GM18507 (cell line): ENCODE measurements around the gene PAX5.

Source experiments
- DNase-seq: peaks from one replicate; pipeline ENCODE4 v3.0.0; 2011; ENCODE audit warnings: low read depth; ENCODE audit not compliant: insufficient read length; ENCODE audit errors: extremely low spot score
- FAIRE-seq: peaks from 2 replicates; lab custom pipeline; 2011; peaks lifted over from hg19 to GRCh38; lab: Jason Lieb, UNC

Gene PAX5

DNA sequence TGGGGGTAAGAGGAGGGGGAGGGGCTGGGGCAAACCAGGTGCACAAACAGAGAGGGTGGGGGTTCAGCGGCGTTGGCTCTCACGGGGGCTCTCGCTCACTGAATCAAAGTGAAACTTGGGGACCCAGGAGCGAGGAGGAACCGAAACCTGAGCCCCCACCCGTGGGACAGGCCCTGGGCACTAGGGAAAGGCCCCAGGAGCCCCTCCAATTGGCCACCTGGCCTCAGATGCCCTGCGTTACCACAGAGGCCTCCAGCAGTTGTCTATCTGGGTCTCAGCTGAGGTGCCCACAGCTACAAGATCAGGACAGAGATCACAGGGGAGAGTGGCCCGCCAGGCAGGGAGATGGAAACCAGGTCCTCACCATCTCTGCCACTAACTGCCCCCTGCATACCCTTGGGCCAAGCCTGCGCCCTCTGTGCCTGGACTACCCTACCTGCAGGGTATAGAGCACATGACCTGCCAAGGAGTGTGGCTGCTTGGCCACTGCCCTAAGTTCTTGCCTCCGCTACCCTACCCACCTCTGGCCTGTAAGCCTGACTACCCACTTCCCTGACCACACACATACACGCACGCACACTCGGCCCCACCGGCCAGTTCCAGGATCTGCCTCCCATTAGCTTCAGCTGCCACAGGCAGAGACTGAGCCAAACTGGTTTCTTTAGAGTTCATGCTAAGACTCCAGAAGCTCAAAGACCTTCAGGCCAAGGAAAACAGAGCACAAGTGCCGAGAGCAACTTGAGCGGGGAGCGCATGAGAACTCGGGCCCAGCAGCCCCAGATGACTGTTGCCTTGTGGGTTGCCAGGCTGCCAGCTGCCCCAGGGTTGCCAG, 39.9 kb downstream of the PAX5 start:
- peak; percentile 96 for FAIRE-seq

DNA sequence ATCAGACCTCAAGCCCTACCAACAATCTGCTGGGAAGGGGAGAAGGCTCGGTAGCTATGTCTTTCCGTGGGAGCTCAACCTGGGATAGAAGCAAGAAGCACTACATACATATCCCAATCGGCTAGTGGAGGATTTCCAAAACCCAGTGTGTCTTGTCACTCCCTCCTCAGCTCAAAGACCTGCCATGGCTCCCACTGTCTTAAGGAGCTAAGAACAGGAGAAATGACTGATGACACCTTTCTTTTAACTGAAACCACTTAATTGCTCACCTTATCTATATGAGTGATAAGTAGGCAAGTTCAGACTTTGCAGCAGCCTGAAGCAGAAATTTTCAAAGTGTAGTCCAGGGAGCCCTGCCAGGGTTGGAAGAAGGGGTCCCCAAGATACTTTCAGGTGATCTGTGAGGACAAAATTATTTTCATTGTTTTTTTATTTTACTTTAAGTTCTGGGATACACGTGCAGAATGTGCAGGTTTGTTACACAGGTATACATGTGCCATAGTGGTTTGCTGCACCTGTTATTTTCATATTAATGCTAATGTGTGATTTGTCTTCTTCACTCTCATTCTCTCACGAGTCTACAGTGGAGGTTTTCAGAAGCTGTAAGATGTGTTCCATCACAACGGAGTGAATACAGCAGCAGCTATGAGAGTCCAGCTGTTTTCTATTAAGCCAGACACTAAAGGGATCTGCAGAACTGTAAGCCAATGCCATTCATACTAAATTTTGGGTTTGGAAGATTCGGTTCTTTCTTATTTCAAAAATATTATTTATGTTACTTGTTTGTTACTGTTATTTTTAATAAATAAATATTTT, 41.4 kb downstream of the PAX5 start:
- DNase-seq: no peak
- FAIRE-seq: peak; percentile 67

More for the DNA sequence above, 39.9 kb downstream of the PAX5 start:
- peak; percentile 67 for DNase-seq

DNA sequence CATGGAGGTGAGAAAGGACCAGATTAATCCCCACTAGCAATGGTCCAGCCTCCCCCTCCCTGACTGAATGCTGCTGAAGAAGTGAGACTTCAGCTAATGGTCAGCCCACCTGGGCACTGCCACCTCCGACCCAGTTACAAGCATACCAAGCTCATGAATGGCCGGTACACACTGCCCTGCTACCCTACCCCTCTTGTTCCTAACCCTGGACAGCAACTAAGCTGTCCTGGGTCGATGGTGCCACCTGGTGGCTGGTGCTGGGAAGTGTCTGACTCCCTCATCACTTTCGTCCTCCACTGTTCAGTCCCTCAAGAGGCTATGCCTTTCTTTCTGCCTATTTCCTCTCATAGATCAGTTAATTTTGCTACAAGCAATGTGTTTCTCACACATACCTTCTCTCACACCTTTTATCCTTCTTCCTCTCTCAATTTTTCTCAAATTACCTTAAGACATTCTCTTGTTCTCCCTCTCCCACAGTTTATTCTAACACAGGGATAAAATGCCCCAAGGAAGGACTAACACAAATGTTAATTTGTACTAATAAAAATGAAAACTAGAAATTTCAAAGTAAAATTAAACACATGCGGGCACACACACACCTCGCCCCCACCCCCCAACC, 42.4 kb downstream of the PAX5 start:
- DNase-seq (no peak), FAIRE-seq (peak; percentile 62)

DNA sequence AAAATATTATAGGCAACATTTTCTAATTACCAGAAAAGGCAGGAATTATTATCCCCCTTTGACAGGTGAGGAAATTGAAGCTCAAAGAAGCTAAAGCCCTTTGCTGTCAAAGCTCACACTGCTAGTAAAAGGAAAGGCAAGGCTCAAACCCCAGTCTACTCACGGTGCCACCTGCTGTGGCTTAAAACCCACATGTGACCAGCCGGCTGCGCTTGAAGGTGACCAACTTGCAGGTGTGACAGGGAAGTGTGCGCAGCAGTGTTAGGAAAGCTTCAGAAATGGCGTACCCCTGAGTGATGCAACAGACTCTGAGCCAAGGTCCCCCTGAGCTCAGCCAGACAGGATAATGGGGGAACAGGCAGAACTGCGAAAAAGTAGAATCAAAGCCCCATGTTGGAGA, 45.2 kb downstream of the PAX5 start:
- FAIRE-seq (peak; percentile 35), DNase-seq (no peak)

DNA sequence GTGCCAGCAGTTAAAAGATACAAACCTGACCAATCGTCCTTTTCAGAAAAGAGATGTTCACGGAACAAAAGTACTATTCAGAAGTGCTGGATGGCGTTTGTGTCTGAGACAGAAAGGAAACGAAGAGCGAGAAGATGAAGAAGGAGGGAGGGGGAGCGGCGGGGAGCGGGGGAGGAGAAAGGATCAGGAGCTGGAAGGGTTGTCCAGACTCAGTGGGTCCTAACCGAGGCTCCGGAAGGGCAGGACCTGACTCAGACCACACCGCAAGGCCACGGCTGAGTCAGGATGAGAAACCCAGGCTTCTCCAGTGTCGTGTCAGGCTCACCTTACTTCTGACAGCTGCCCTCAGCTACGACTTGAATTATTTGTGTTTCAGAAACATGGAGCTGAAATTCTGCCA, 46.2 kb downstream of the PAX5 start:
- FAIRE-seq (peak; percentile 72), DNase-seq (no peak)

DNA sequence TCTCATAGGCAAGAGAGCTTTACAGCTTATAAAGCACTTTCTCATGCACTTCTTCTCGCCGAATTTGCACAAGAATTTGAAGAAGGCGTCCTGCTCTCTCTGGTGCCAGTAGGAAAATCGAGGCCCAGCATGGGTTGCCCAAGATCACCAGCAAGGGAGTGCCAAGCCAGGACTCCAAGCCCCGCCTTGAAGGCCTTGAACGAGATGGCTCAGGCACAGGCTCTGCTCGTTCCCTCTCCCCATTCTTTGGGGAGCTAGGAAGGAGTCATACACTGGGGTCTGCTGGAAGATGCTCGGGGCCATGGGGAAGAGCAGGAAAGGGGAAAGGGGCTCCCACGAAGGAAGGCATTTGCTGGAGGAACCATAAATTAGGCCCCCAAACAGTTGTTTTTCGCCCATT, 46.7 kb downstream of the PAX5 start:
- no peak for FAIRE-seq
- DNase-seq: no peak

DNA sequence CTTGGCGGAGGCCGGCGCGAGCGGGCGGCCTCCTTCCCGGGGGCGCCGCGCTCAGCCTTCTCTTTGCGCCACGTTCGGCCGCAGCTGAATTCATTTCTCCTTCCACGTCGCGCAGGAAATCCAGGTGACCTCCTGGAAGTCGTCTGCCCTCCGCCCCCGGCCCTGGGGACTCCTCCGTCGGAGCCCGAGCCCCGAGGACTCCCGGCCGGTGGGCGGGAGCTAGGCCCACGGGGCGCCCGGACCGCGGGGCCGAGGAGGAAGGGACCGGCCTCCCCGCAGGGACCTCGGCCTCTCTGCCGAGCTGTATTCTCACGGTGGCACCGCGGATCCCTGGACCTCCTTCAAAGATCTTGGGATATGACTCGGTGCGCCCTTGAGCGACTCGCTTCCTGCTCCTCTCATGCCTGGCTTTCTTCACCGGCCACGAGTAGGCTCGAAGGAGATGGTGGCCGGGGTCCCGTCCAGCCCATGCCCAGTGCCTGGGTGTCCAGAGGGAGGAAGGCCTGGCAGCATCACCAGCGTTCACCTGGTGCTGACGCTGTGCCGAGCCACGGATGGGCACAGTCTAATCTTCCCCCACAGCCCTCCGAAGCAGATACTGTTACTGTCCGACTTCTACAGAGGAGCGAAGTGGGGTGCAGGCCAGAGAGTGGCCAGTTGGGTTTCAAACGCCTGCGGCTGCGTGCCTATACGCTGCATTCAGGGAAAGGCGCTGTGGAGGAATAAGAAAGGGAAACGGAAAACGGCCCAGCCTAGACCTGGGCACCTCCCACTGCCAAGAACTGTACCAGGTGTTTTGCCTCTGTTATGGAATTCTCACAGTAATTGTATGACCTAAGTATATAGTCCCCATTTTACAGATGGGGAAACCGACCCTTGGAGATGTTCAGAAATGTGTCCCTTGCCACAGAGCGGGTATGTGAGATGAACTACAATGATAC, 47.3 kb downstream of the PAX5 start:
- FAIRE-seq (no peak), DNase-seq (no peak)

DNA sequence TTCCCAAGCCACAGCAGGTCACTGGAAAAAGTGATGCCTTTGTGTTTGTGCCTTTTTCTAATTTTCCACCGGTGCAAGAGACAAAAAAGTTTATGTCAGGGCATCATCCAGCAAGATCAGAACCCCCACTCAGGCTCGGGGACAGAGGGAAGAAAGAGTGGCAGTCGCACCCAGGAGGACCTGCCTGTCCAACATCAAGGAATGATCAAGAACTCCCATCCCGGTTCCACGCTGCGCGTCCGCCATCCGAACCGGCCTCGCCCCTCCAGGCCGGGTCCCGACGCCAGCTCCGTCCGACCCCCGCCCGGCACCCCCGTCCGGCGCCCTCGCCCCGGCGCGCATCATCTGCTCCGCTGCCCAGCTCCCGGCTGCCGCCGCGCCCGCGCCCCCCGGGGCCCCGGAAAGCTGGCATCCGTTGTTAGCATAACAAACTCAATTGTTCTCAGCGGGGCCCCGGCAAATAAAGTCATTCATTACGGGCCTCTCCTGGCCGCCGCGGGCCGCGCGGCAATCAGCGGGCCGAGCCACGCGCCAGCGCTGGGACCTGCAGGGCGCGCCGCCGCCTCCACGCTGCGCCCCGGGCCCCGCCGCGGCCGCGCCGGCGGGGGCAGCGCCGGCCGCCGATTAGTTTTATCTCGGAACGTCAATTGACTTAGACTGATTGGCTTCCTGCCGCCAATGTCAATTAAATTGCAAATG, 48.1 kb downstream of the PAX5 start:
- no peak for DNase-seq
- no peak for FAIRE-seq

DNA sequence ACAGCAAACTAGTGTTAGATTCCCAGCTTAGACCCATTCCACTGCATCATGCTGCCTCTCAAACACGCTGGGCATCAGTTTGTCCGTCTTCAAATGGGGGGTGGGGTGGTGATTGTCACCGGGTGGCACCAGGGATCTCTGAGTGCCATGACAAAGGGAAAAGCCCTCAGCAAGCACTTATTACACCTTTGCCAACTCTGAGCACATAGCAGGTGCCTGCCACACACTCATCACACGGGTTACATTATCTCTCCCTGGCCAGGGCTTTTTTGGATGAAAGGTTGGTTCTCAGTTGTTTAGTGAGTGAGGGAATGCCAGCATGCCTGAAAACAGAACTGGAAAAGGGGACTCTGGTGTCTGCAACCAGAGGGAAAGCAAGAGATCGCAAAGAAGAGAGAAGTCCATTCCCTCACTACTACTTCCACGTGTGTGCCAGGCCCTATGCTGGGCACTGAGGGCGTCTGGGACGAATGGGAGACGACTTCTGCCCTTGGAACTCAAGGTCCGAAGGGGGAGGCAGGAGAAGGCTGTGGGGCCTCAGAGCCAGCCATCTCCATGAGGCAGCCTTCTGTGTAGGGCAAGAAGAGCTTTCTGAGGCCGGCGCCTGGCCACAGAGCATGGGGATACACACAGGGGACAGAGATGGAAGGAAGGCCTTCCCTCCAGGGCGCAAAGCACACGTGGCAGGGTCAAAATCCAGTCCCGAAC, 48.9 kb downstream of the PAX5 start:
- DNase-seq (no peak), FAIRE-seq (no peak)

DNA sequence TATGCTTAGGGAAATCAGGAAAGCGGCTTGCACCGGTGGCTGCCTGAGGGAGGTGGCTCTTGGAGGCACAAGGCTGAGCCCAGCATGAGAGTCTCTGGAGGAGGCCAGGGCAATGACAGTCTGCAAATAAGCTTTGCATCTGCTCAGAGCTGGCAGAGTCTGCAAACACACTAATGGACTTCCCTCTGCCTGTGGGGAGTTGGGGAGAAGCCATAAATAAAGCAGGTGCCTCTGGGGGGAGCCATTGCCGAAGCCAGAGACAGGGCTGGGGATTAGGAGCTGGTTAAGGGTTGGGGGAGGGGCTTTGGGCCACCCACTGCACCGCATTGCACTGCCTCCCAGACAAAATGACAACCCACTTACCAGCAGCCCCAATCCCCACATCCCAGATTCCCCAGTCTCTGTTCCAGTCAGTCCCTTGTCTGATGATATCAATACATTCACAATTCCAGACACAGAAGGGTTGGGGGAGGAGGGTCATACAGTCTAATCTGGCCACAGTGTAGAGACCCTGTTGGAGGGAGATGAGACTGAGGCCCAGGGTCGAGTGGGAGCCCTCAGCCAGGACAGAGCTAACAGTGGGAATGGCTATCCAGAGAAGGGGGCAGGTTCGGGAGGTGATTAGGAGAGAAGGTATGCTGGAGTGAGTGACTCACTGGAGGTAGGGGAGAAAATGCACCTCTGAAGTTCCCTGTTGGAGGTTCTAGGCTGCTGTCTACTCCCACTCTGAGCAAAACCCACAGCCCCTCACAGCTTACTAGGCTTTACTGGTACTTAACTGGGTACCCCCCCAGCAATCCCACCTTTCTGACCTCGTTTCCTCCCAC, 53.7 kb downstream of the PAX5 start:
- FAIRE-seq (no peak), DNase-seq (no peak)

DNA sequence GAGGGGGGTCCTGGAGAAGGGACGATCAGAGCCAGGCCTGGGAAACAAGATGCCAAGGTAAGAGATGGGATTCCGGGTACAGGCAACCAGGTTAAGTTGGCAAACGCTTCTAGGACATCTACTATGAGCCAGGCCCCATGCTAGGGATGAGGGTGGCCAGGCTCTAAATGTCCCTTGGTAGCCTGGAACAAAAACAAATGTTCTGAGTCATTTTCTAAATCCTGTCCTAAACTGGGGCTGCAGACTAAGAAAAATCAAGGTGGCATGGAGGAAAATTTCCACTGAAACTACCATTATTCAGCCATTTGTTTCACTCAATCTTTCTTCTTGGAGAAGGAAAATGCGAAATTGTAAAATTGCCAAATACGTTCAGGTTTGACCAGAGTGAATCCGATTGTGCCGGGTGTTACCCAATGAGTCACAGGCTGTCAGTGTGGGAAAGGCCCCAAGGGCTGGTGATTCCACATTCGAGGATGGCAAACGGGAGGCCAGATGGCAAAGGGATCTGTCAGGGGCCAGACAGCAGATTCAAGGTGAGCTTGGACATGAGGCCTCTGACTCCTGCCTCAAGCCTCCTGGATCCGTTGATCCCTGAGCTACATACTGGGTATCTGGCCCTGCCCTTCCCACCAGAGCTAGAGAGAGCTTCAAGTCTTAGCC, 57.6 kb downstream of the PAX5 start:
- FAIRE-seq (no peak), DNase-seq (no peak)

DNA sequence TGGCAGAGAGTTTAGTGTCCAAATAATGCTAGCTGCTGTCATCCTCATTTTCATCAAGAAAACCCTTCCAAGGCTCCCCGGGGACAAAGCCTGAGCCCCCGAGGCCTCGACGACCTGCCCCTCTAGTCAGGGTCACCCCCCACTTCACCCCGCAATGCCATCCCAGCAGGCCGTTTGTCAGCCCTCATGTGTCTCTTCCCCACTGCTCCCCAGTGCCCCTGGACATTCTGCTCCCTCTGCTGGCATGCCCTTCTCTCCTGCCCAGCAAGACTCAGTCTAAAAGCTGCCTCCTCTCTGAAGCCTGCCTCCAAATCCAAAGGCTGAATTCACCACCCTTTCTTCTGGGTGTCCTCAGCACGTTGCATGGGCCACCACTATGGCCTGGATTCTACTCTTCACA, 59.3 kb downstream of the PAX5 start:
- FAIRE-seq (no peak), DNase-seq (no peak)

DNA sequence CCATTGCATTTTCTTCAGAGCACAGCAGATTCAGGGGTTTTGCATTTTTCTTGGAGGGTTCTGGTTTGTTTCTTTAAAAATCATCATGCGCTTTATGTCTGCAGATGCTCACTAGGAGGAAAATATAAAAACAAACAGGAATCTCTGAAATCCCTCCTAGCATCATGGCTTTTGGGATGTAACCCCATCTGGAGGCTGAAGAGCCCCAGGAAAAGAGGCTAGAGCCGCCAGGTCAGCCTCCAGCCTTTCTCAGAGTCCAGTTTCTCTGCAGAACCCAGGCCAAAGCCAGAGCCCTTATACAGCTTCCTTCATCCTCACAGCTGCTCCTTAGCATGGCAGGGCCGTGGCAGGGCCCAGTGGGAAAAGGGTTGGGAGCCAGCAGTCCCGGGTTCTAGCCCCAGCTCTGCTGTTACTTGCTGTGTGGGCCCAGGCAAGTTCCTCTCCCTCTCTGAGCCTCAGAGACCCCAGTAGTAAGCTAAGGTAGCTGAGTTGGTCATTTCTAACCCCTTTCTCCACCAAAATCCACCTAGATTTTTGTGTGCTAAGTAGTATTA, 62.1 kb downstream of the PAX5 start:
- DNase-seq (no peak), FAIRE-seq (no peak)

DNA sequence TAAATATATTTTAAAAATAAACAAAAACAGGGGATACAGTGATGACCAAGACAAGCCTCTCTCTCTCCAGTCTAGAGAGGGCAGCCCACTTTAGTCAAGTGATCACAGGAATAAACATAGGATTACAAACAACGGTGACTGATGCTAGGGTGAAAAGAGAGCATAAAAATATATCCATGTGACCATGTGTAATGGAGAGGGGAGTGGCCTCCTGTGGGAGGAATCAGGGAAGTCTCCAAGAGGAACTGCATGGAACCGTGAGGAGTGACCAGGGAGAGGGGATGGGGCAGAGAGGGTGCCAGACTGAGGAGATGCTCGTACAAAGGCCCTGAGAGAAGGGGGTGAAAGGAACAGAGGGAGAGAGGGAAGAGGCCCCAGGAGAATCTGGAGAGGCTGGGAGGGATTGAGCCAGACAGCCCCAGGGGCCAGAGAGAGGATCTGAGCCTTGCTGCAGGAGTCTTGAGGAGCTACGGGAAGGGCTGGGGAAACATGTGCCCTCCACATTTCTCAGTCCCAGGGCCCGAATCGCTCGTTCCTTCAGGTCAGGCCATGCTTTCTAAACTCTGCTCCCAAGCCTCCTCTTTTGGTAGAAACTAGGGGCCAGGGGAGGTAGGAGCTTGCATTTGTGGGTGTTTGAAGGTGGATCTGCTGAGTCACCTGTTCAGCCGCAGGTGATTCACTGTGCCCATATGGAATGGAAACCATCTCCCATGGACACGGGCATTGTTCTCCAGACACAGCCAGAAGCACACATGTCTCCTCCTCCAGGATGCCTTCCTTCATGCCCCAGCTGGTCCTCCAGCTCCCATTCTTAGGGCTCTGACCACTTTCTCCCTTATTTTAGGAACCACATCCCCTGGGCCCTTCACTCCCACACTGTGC, 63.8 kb downstream of the PAX5 start:
- FAIRE-seq: no peak
- no peak for DNase-seq

DNA sequence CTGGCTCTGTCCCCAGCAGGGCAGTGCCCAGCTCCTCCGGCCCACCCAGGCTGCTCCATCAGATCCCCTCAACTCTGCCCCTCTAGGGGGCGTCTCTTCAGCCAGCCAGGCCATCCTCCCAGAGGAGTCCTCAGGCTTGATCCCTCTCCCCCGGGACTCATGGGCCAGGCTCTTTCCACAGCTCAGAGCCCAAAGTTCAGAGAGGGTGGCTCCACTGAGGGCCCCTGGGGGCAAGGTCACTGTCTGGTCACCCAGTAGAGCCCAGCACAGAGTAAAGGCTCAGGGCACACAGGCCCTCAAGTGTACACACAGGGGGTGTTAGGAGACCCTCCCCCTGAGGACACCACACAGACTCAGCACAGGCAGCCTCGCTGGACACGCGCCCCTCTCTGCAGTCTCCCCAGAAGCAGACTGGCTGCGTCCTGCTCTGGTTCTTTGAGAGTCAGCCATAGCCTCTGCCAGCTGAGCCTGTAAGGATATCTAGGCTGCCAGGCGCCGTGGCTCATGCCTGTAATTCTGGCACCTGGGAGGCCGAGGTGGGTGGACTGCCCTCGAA, 64.8 kb downstream of the PAX5 start:
- DNase-seq: no peak
- no peak for FAIRE-seq
